Measurements from ENCODE around the gene BOK.
"Not testable (repeated sequence)": the region's sequence is repeated elsewhere in the genome, so short reads cannot be mapped to it uniquely, and the experiment has no call there.

The BOK gene

GRCh38 chr2:241559323-241560161 is 997 bp downstream of the BOK start:
- peak; percentile 72 for DNase-seq (ENCODE audit: low spot score)

- DNase-seq (ENCODE audit: low spot score): no peak
Observed at GRCh38 chr2:241560162-241560882, 1.8 kb downstream of the BOK start.

- peak; percentile 25 for DNase-seq (ENCODE audit: low spot score)
Observed at GRCh38 chr2:241560883-241561474, 2.4 kb downstream of the BOK start.

- DNase-seq (ENCODE audit: low spot score): peak; percentile 67
Observed at GRCh38 chr2:241561832-241562231, 3.3 kb downstream of the BOK start.

GRCh38 chr2:241562269-241562891 is 3.8 kb downstream of the BOK start:
- peak; percentile 26 for DNase-seq (ENCODE audit: low spot score)

GRCh38 chr2:241563031-241563507 is 4.5 kb downstream of the BOK start:
- DNase-seq (ENCODE audit: low spot score): no peak

GRCh38 chr2:241563571-241563980 is 5.0 kb downstream of the BOK start:
- DNase-seq (ENCODE audit: low spot score): no peak

GRCh38 chr2:241563981-241564595 is 5.5 kb downstream of the BOK start:
- DNase-seq (ENCODE audit: low spot score): no peak

GRCh38 chr2:241564596-241565410 is 6.3 kb downstream of the BOK start:
- no peak for DNase-seq (ENCODE audit: low spot score)

GRCh38 chr2:241565411-241565810 is 6.9 kb downstream of the BOK start:
- no peak for DNase-seq (ENCODE audit: low spot score)

- DNase-seq (ENCODE audit: low spot score): not testable (repeated sequence)
Observed at GRCh38 chr2:241566021-241566420, 7.5 kb downstream of the BOK start.

GRCh38 chr2:241566468-241566867 is 7.9 kb downstream of the BOK start:
- no peak for DNase-seq (ENCODE audit: low spot score)

GRCh38 chr2:241567266-241567665 is 8.7 kb downstream of the BOK start:
- DNase-seq (ENCODE audit: low spot score): not testable (repeated sequence)

- no peak for DNase-seq (ENCODE audit: low spot score)
Observed at GRCh38 chr2:241567776-241568175, 9.2 kb downstream of the BOK start.

GRCh38 chr2:241568726-241569125 is 10.2 kb downstream of the BOK start:
- no peak for DNase-seq (ENCODE audit: low spot score)

GRCh38 chr2:241569831-241570281 is 11.3 kb downstream of the BOK start:
- no peak for DNase-seq (ENCODE audit: low spot score)

GRCh38 chr2:241570961-241571581 is 12.5 kb downstream of the BOK start:
- DNase-seq (ENCODE audit: low spot score): no peak

- no peak for DNase-seq (ENCODE audit: low spot score)
Observed at GRCh38 chr2:241571821-241572620, 13.5 kb downstream of the BOK start.

GRCh38 chr2:241572915-241573651 is 14.5 kb downstream of the BOK start:
- DNase-seq (ENCODE audit: low spot score): not testable (repeated sequence)
